HCT116 (cell line): ENCODE measurements around the gene FTCD.

Experiments
- CTCF ChIP-seq, 3 experiments: fragments of 200-600 bp in 1 of 3; sonication (generic) in 1 of 3; IDR thresholded peaks in 2 of 3; conservative IDR thresholded peaks in 1 of 3; 2 replicates each; pipeline ENCODE4 v1.5.1; 2012 to 2017; ENCODE audit warnings: low read depth in 2 of 3, low read length in 2 of 3, antibody characterized with exemption in 1 of 3, borderline replicate concordance in 1 of 3, control low read depth in 1 of 3, mild to moderate bottlenecking in 1 of 3, mixed read lengths in 1 of 3, mixed run types in 1 of 3, moderate library complexity in 1 of 3; ENCODE audit not compliant: insufficient read depth in 1 of 3
- RAD21 ChIP-seq: IDR thresholded peaks from 2 replicates; pipeline ENCODE4 v1.6.1; 2012; ENCODE audit warnings: low read depth, mild to moderate bottlenecking
- SRF ChIP-seq: IDR thresholded peaks from 2 replicates; pipeline ENCODE4 v1.6.1; 2012; ENCODE audit warnings: low read depth

- TF ChIP-seq CTCF (IDR thresholded peaks at IDR 0.05 in 2 of 3, conservative IDR thresholded peaks at IDR 0.05 in 1 of 3; ENCODE audit: borderline replicate concordance in 1 of 3, insufficient read depth in 1 of 3, low read depth in 2 of 3, low read length in 2 of 3): no peak
- no peak for TF ChIP-seq SRF
- TF ChIP-seq RAD21: no peak
These were observed 40.3 kb upstream of the FTCD start for GRCh38 chr21:46195595-46196195.
